GM19239 (cell line): ENCODE measurements around the gene SSTR5.

Source experiments
- DNase-seq: peaks from one replicate; pipeline ENCODE4 v3.0.0; 2011; ENCODE audit warnings: low spot score; ENCODE audit not compliant: insufficient read length
- FAIRE-seq: peaks from 2 replicates; lab custom pipeline; 2011; peaks lifted over from hg19 to GRCh38; lab: Jason Lieb, UNC

The SSTR5 gene

GRCh38 chr16:1053700-1054368 lies 18.7 kb upstream of the SSTR5 start:
- no peak for FAIRE-seq
- DNase-seq = no peak

- FAIRE-seq = no peak
These were observed 17.6 kb upstream of the SSTR5 start for GRCh38 chr16:1054660-1055556.

DNA sequence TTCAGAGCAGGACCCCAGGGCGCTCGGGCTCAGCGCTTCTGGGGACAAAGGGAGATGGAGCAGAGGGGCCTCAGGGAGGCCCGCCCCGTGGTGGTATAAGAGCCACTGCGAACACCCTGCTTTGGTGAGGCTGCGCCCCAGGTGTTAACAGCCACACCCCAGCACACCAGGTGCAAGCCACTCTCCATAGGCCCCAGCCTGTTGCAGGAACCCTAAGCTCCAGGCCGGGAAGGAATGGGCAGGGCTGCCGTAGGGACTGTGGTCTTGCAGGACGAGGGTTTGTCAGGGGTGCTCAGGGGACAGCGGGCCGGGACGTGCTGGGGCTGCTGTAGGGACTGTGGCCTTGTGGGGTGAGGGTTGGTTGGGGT lies 17.0 kb upstream of the SSTR5 start:
- FAIRE-seq (no peak), DNase-seq (no peak)

More at GRCh38 chr16:1054660-1055556, 17.6 kb upstream of the SSTR5 start:
- DNase-seq = peak; percentile 62

DNA sequence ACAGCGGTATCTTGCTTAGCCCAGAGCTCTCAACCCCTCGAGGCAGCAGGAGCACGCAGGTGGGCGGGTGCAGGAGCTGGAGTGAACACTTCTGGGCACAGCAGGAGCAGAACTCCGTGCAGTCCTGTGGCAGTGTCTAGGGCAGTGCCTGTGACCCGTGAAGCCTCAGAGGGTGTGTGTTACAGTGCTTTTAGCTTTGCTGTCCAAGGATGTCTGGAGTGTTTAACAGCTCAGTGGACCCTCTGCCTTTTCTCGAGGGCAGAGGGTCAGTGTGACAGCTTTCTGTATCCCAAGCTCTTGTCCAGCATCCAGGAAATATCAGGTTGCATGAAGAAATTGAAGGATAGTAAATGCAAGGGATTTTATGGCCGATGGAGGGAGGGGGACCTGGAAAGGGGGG lies 16.4 kb upstream of the SSTR5 start:
- no peak for FAIRE-seq
- DNase-seq = no peak

DNA sequence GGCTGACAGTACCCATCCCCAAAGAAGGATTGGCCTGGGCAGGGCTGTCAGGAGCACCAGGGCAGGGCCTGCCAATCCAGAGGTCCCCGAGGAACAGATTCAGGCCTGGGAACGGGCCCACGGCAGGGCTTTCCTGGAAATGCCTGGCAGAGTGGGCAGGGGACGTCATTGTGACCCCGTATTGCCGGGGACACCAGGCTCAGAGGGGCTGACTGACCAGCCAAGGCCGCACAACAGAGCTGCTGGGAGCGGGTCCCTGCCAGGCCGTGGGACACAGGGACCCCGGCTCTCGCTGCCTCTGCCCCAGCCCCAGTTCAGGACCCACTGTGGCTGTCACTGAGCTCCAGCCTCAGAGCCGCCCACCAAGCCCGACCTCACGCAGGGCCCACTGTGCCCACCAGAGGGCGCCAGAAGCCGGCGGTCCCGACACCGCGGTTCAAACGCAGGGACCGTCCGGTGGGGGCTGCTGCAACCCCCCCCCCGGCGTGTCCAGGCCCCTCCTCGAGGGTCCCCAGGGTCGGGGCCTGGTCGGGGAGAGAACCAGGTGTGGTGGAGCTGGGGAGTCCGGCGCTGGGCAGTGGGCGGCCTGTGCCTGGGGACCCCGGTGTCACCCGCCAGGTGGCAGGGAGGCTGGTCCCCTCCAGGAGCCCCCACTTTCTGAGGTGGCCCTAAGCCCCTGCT lies 15.2 kb upstream of the SSTR5 start:
- DNase-seq = peak; percentile 65
- FAIRE-seq = no peak

- DNase-seq = no peak
- FAIRE-seq = no peak
These were observed 14.3 kb upstream of the SSTR5 start for GRCh38 chr16:1058216-1058615.

- FAIRE-seq (no peak), DNase-seq (no peak)
These were observed 13.2 kb upstream of the SSTR5 start for GRCh38 chr16:1059310-1059709.

DNA sequence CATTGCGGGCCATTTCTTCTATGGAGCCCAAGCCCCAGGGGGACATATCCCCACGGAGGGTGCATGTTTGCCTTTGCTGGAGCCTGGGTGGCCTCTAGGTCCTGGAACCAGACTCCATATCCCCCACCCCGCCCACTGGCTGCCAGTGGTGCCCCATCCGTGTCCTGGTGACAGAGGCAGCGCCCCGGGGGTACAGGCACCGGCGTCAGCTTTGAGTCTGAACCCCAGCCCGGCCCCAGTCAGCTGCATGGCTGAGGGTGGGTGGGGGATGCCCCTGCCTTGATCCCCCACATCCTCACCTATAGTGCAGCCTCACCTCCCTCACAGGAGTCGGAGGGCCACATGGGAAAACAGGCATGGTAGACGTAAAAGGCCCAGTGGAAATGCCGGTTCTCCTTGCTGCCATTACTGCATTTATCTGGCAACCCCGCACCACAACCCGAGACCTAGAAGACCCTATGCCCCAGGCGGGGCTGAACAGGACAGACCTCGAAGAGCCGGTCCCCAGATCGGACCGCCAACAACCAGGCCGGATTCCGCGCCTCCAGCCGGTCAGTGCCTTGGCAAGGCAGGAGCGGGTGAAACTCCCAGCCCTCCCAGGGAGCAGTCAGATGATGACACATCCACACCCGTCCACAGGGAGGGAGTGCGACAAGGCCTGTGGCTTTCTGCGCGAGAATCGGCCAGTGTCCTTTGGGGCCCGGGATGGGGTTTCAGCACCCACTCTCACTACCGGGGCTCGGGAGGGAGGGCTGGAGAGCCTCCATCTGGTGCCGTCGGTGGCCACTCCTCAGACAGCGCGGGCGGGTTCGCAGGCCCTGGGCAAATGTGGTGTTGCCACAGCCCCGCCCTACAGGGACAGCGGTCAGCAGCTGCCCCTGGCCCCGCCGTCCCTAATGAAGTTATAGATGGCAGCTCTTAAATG lies 11.9 kb upstream of the SSTR5 start:
- FAIRE-seq = no peak

GRCh38 chr16:1061769-1062505 lies 10.6 kb upstream of the SSTR5 start:
- FAIRE-seq = no peak
- no peak for DNase-seq

More for the DNA sequence above, 11.9 kb upstream of the SSTR5 start:
- DNase-seq = no peak

- FAIRE-seq (no peak), DNase-seq (no peak)
These were observed 9.7 kb upstream of the SSTR5 start for GRCh38 chr16:1062895-1063294.

- no peak for DNase-seq
- no peak for FAIRE-seq
These were observed 8.8 kb upstream of the SSTR5 start for GRCh38 chr16:1063728-1064127.

- DNase-seq (no peak), FAIRE-seq (no peak)
These were observed 6.9 kb upstream of the SSTR5 start for GRCh38 chr16:1065469-1066128.

DNA sequence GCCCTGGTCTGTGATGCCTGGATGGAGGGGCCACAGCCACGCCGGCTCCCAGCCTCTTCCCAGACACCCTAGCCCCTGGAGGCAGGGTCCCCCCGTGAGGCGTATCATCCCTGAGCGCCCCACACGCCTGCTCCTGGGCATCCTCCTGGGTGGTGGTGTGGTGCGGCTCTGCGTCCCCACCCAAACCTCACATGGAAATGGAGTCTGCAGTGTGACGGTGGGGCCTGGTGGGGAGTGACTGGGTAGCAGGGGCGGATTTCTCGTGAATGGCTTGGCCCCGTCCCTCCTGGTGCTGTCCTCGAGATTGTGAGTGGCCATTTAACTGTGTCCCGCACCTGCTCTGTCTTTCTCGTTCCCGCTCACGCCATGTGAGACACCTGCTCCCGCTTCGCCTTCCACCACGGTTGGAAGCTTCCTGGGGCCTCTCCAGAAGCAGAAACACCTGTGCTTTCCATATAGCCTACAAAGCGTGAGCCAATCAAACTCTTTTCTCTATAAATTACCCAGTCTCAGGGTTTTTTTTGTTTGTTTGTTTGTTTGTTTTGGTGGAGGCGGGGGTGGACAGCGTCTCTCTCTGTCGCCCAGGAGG lies 5.9 kb upstream of the SSTR5 start:
- no peak for FAIRE-seq
- DNase-seq = no peak

DNA sequence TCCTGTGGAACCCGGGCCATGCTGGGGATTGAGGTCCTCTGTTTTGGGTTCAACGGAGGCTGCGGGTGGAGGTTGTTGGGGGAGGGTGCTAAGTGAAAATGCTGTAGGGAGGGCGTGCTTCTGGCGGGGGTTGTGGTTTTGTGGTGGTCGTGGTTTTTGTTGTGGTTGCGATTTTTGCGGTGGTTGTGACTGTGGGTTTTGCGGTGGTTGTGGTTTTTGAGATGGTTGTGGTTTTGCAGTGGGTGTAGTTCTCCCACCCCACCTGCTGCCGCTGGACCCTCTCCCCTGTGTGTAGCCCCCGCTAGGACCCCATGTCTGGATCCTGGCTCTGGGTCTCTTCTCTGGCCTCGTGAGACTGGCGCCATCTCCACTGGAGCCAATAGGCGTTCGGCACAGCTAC lies 4.9 kb upstream of the SSTR5 start:
- FAIRE-seq = no peak
- DNase-seq = no peak

DNA sequence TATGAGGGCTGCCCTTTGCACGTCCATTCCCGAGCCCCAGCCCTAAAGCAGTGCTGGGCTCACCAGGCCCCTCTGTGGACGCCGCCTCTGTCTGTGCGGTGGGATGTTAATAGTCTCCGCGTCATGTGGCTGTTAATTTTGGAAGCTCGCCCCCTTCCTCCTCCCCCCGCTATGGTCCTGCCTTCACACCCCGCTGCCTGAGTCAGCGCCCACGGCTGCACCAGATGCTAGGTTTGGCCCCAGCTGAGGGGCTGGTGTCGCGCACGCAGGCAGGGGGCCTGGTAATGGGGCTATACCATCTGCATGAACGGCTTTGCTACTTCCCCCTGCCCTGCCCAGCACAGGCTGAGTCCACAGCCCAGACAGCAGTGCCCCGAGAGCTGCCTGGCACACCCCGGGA lies 4.1 kb upstream of the SSTR5 start:
- no peak for DNase-seq
- FAIRE-seq = no peak

- no peak for DNase-seq
These were observed 3.4 kb upstream of the SSTR5 start for GRCh38 chr16:1069154-1069553.

DNA sequence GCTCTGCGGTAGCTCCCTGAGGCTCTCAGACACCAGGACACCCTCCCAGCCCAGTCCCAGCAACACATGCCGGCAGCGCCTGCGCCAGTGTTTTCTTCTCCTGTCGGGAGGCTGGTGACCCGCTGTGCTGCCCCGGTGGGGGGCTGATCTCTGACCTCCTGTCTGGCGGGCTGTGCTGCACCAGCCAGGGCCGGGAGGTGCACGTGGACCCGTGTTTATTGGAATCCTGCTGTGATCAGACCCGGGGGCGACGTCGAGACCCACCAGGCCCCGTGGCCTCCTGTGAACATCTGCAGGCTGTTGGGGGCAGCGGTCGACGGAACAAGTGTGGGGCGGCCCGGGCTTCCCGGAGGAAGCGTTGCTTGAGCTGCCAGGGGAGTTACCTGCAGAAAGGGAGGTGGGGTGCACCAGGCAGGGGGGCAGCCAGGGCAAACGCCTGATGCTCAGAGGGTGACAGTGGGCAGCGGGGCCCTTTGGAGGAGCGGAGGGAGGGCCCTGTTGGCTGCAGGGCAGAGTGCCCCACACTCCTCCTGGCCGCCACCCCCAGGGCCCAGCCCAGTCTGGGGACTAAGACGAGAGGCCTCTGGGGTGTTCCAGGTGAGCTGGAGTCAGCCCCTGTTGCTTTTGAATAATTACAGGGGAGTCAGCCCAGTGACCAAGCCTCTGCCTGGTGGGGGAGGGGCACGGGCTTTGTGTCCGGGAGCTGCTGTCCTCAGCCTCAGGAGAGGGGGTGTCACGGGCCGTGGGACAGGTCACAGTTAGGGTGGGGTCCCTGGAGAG lies 2.3 kb upstream of the SSTR5 start:
- FAIRE-seq = no peak
- no peak for DNase-seq

More at GRCh38 chr16:1069154-1069553, 3.4 kb upstream of the SSTR5 start:
- FAIRE-seq = no peak
